ENCODE measurements around the gene NADSYN1. TPM values are rescaled to one million over a fixed set of nuclear protein-coding genes. Genes with fewer than 3 reads are reported as not detected.

Gene NADSYN1
- total RNA-seq, 6 donors from 2014 or later = 46.8 to 248 (median 79.5) TPM

DNA sequence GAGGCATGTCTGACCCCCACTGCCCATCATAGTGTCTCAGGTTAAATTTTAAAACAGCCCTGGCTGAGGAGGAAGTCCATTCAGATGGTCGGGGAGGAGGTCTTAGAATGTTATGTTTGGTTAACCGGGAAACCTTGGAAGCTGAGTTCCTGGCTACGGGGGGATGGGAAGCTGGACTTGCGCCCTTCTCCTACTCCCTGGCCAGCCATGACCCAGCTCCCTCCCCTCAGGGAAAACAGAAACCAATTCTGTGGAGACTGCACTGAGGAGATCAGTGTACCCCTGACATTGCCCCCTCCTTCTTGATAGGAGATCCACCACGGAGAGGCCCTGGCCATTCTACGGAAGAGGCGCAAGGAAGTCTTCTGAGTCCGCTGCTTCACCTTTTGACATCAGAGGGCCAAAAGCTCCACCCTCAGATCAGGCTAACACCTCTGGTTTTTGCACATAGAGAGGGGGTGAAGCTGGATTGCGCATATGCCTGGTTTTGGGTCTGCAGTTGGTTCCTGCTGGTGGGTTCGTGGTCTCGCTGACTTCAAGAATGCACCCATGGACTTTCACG lies 92.5 kb downstream of the NADSYN1 start:
- no peak for TF ChIP-seq POLR2AphosphoS5 (IDR thresholded peaks at IDR 0.05)
- no peak for TF ChIP-seq POLR2A (IDR thresholded peaks at IDR 0.05)
- no peak for TF ChIP-seq EP300 (IDR thresholded peaks at IDR 0.05)
- TF ChIP-seq, protein P1, sequence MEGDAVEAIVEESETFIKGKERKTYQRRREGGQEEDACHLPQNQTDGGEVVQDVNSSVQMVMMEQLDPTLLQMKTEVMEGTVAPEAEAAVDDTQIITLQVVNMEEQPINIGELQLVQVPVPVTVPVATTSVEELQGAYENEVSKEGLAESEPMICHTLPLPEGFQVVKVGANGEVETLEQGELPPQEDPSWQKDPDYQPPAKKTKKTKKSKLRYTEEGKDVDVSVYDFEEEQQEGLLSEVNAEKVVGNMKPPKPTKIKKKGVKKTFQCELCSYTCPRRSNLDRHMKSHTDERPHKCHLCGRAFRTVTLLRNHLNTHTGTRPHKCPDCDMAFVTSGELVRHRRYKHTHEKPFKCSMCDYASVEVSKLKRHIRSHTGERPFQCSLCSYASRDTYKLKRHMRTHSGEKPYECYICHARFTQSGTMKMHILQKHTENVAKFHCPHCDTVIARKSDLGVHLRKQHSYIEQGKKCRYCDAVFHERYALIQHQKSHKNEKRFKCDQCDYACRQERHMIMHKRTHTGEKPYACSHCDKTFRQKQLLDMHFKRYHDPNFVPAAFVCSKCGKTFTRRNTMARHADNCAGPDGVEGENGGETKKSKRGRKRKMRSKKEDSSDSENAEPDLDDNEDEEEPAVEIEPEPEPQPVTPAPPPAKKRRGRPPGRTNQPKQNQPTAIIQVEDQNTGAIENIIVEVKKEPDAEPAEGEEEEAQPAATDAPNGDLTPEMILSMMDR (IDR thresholded peaks at IDR 0.05) = no peak
- WGBS, 2 donors = 73 to 79% methylated on average over 7 to 12 of the region's 12 CpGs

DNA sequence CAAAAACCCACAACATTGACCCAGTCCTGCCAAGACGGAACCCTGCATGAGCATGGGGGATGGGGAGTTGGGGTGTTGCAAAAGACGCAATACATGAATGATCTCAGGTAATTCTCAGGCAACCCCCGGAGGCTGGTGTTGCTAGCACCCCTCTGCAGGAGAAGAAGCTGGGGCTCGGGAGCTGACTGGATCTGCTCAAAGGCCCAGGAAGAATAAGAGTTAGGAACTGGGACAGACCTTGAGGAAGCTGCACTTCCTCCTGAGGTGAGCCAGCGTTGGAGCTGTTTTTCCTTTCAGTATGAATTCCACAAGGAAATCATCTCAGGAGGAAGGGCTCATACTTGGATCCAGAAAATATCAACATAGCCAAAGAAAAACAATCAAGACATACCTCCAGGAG lies 95.1 kb downstream of the NADSYN1 start, which contains the start of gene KRTAP5-9:
KRTAP5-9 (plus strand) TSS at position 301 of the 400 bp plus-strand sequence. CDS start 238 bp downstream, outside the sequence.
- Histone ChIP-seq H3K27ac (no peak within 1 kb of the TSS), H3K27me3 (no peaks in the 10 kb centered on the region), H3K36me3 (no peaks in the 10 kb centered on the region), H3K9me3 (no peaks in the 10 kb centered on the region), H3K4me1 (no peaks in the 10 kb centered on the region), H3K4me3 (no peak within 1 kb of the TSS)
- ATAC-seq (ENCODE audit: low FRiP score in 2 of 2) (no peak), DNase-seq (no peak)
- 65 to 68% methylated on average over 4 to 5 of the region's 5 CpGs for WGBS, 2 donors
- TF ChIP-seq, protein P1 (IDR thresholded peaks at IDR 0.05) = no peak
- TF ChIP-seq EP300 (IDR thresholded peaks at IDR 0.05) = no peak
- TF ChIP-seq POLR2A (IDR thresholded peaks at IDR 0.05) = no peak

More for the DNA sequence above, 92.5 kb downstream of the NADSYN1 start:
- no peaks in the 10 kb centered on the region for H3K27me3 ChIP-seq
- no peak overlapping the region for H3K27ac ChIP-seq
- DNase-seq (no peak), ATAC-seq (ENCODE audit: low FRiP score in 2 of 2) (no peak)
- H3K4me1 ChIP-seq = no peaks in the 10 kb centered on the region
- H3K4me3 ChIP-seq = no peak overlapping the region
- H3K9me3 ChIP-seq = no peaks in the 10 kb centered on the region
- H3K36me3 ChIP-seq = no peaks in the 10 kb centered on the region

DNA sequence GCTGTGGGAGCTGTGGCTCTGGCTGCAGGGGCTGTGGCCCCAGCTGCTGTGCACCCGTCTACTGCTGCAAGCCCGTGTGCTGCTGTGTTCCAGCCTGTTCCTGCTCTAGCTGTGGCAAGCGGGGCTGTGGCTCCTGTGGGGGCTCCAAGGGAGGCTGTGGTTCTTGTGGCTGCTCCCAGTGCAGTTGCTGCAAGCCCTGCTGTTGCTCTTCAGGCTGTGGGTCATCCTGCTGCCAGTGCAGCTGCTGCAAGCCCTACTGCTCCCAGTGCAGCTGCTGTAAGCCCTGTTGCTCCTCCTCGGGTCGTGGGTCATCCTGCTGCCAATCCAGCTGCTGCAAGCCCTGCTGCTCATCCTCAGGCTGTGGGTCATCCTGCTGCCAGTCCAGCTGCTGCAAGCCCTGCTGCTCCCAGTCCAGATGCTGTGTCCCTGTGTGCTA lies 95.7 kb downstream of the NADSYN1 start:
- no peak for TF ChIP-seq POLR2A (IDR thresholded peaks at IDR 0.05)
- no peak for TF ChIP-seq POLR2AphosphoS5 (IDR thresholded peaks at IDR 0.05)
- TF ChIP-seq, protein P1 (IDR thresholded peaks at IDR 0.05) = no peak
- no peak for TF ChIP-seq EP300 (IDR thresholded peaks at IDR 0.05)
- 46% methylated on average over 5 of the region's 5 CpGs; no CpG with 5 or more reads in 1 of the 2 donors for WGBS, 2 donors
- no peak overlapping the region for H3K4me3 ChIP-seq
- H3K27me3 ChIP-seq = no peaks in the 10 kb centered on the region
- H3K27ac ChIP-seq = no peak overlapping the region
- no peaks in the 10 kb centered on the region for H3K36me3 ChIP-seq
- no peaks in the 10 kb centered on the region for H3K4me1 ChIP-seq
- no peaks in the 10 kb centered on the region for H3K9me3 ChIP-seq
- no peak for ATAC-seq (ENCODE audit: low FRiP score in 2 of 2)
- DNase-seq = peak in 1 of 2 donors; percentile 67

Small RNAs within 50 kb of the gene (small RNA-seq; reads per million reads assigned to genes)
- 0 reads per million in 4 donors for gene MIR6754

Other genes with a start within 250 kb of the NADSYN1 start
- gene SHANK2, start 200.6 kb upstream of the NADSYN1 start, total RNA-seq = 100 to 1,000 TPM in 2 of 6 donors, 10 to 100 TPM in 4; 43.6 to 277 (median 75.5) TPM
- 10 to 100 TPM in 5 of 6 donors, 1 to 10 TPM in 1; 5.2 to 96.1 (median 66.4) TPM for gene DHCR7, start 4.8 kb upstream of the NADSYN1 start, total RNA-seq
- under 1 TPM in 2 of 6 donors, not detected in 4; 0.20 to 0.98 TPM for gene KRTAP5-7, start 74.1 kb downstream of the NADSYN1 start, total RNA-seq
- 1 to 10 TPM in 1 of 6 donors, under 1 TPM in 3, not detected in 2; 0.23 to 7.3 (median 0.71) TPM for gene KRTAP5-8, start 84.8 kb downstream of the NADSYN1 start, total RNA-seq
- under 1 TPM in 2 of 6 donors, not detected in 4; 0.24 to 0.26 TPM for gene KRTAP5-9, start 95.2 kb downstream of the NADSYN1 start, total RNA-seq
- gene KRTAP5-10, start 112.4 kb downstream of the NADSYN1 start, total RNA-seq = under 1 TPM in 1 of 6 donors, not detected in 5; 0.34 TPM
- gene KRTAP5-11, start 129.7 kb downstream of the NADSYN1 start, total RNA-seq = not detected